ENCODE results near the gene SH3PXD2A. TPM values are rescaled to one million over a fixed set of nuclear protein-coding genes. Genes with fewer than 3 reads are reported as not detected.

Gene SH3PXD2A
- total RNA-seq, 1 experiment from 2014 or later, result 4.5 TPM

DNA sequence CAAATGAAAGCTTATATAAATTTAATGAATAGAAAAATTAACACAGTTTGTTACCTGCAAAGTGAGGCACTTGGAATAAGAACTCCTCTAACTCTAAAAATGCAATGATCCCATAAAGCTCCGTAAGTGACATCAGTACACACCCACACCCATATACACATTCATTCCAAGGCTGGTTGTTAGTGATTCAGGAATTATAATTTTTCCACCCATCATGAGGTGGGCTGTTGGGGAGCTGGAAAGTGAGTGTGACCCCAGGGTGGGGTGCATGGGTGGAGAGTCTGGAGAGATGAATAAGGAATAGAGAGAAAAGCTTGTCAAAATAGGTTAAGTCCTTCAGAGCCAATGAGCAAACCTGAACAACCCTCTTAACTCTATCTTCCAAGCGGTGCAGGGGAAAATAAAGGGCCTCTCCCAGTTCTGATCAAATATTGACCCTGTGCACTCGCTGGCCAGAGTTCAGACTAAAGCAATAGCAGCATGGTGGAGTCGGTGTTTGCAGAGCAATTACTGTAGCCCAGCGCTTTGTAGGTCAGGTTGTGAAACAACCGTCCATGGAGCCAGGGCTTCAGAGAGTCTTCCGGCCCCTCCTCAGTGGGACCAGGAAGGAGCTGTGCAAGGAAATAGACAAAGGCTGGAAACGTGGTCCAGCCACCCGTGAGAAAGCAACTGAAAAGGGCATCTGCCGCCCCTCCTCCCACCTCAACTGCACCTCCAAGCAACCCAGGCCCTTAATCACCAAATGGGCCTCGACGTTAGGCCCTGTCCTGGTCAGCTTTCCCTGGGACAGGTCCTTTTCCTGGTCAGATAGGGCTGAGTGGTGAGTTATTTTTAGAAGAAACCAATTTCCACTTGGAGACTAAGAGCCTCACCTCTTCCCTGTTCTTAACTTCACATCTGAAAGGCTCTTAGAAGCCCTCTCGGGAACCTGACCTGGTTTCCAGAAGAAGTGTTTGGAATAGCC is 61.2 kb downstream of the SH3PXD2A start:
- Histone ChIP-seq H3K79me2 (ENCODE audit: insufficient read depth, low read length) (no peaks in the 10 kb centered on the region), H3K23ac (ENCODE audit: insufficient read length, low read depth, low read length) (no peak overlapping the region), H3K9ac (ENCODE audit: extremely low read depth, insufficient read length, low read length) (no peak overlapping the region), H2BK15ac (ENCODE audit: low read depth, low read length) (no peak overlapping the region), H2AK5ac (ENCODE audit: insufficient read length, low read length) (no peak overlapping the region), H4K20me1 (ENCODE audit: control insufficient read depth, insufficient read depth, insufficient read length) (no peaks in the 10 kb centered on the region), H3K27me3 (ENCODE audit: insufficient read depth, low read length) (no peaks in the 10 kb centered on the region), H3K79me1 (ENCODE audit: insufficient read depth, low read depth, low read length, poor library complexity, severe bottlenecking) (no peaks in the 10 kb centered on the region), H4K91ac (ENCODE audit: insufficient read length, low read depth, low read length) (no peak overlapping the region), H3K9me3 (ENCODE audit: control insufficient read depth, low read depth, low read length) (no peaks in the 10 kb centered on the region), H2BK20ac (ENCODE audit: low read depth, low read length, poor library complexity, severe bottlenecking) (no peak overlapping the region), H3K4me1 (ENCODE audit: insufficient read depth, low read length) (no peaks in the 10 kb centered on the region), H3K4ac (ENCODE audit: low read depth, low read length) (no peak overlapping the region), H2BK12ac (ENCODE audit: insufficient read length, low read depth, low read length) (no peak overlapping the region), H2BK5ac (ENCODE audit: insufficient read length, low read length) (no peak overlapping the region), H3K23me2 (ENCODE audit: insufficient read length, low read depth, low read length, poor library complexity, severe bottlenecking) (peaks cover 3% of the 10 kb centered on the region), H2BK120ac (ENCODE audit: low read depth, low read length, poor library complexity, severe bottlenecking) (no peak overlapping the region), H3T11ph (ENCODE audit: low read length) (no peak overlapping the region), H3K4me2 (ENCODE audit: insufficient read depth, insufficient read length, low read length) (no peak overlapping the region), H3K14ac (ENCODE audit: insufficient read depth, low read length) (no peak overlapping the region), H3K18ac (ENCODE audit: insufficient read length, low read depth, low read length) (peak overlapping the region; percentile 25), H4K8ac (replicated peaks; ENCODE audit: insufficient read length, low read depth, low read length) (no peak overlapping the region), H3K56ac (ENCODE audit: insufficient read length, low read depth, low read length) (no peak overlapping the region), H2AFZ (ENCODE audit: low read length) (no peak overlapping the region), H4K5ac (ENCODE audit: insufficient read length, low read depth, low read length) (no peak overlapping the region), H3K27ac (ENCODE audit: insufficient read length, low read depth, low read length) (no peak overlapping the region)
- H3K4me1 Mint-ChIP-seq, result no peaks in the 10 kb centered on the region
- H3K27me3 Mint-ChIP-seq (ENCODE audit: low read depth), result no peaks in the 10 kb centered on the region; the same call in 1 of the 2 replicates
- TF ChIP-seq, protein P1, sequence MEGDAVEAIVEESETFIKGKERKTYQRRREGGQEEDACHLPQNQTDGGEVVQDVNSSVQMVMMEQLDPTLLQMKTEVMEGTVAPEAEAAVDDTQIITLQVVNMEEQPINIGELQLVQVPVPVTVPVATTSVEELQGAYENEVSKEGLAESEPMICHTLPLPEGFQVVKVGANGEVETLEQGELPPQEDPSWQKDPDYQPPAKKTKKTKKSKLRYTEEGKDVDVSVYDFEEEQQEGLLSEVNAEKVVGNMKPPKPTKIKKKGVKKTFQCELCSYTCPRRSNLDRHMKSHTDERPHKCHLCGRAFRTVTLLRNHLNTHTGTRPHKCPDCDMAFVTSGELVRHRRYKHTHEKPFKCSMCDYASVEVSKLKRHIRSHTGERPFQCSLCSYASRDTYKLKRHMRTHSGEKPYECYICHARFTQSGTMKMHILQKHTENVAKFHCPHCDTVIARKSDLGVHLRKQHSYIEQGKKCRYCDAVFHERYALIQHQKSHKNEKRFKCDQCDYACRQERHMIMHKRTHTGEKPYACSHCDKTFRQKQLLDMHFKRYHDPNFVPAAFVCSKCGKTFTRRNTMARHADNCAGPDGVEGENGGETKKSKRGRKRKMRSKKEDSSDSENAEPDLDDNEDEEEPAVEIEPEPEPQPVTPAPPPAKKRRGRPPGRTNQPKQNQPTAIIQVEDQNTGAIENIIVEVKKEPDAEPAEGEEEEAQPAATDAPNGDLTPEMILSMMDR (conservative IDR thresholded peaks at IDR 0.05), result no peak
- H3K4me3 Mint-ChIP-seq, result no peak overlapping the region
- no peaks in the 10 kb centered on the region for H3K9me3 Mint-ChIP-seq
- WGBS (ENCODE audit: extremely low coverage, insufficient read length, low lambda C conversion rate), result no CpG with 5 or more reads among the region's 13 CpGs
- DNase-seq, result no peak
- H3K36me3 Mint-ChIP-seq (ENCODE audit: insufficient read depth in 1 of 3, low read depth in 3 of 3), result peaks cover 0 to 4% (median 0%) of the 10 kb centered on the region in 3 experiments; a peak in 2 of 7 replicates
- H3K27ac Mint-ChIP-seq, result no peak overlapping the region; a peak in 2 of 7 replicates

Measured in H9 (cell line).